Nephron (organoid): Measurements from ENCODE around the gene VEGFD.

ENCODE experiments used
- H3K27ac Mint-ChIP-seq, 3 experiments: 2 replicates each; pipeline ENCODE4 v1.8.0; 2020; ENCODE audit warnings: mixed read lengths in 3 of 3, mild to moderate bottlenecking in 2 of 3, moderate library complexity in 1 of 3
- H3K27me3 Mint-ChIP-seq: 2 replicates; pipeline ENCODE4 v1.8.0; 2021; ENCODE audit warnings: low read depth, mild to moderate bottlenecking, moderate library complexity, mixed read lengths
- H3K36me3 Mint-ChIP-seq: 2 replicates; pipeline ENCODE4 v1.8.0; 2020; ENCODE audit warnings: low read depth, mixed read lengths
- H3K4me1 Mint-ChIP-seq: 2 replicates; pipeline ENCODE4 v1.8.0; 2020; ENCODE audit warnings: mixed read lengths
- H3K4me3 Mint-ChIP-seq, 3 experiments: 2 replicates each; pipeline ENCODE4 v1.8.0; 2020; ENCODE audit warnings: mild to moderate bottlenecking in 3 of 3, mixed read lengths in 3 of 3, moderate library complexity in 2 of 3
- H3K9me3 Mint-ChIP-seq: 2 replicates; pipeline ENCODE4 v1.8.0; 2020; ENCODE audit warnings: mixed read lengths
- TF ChIP-seq, protein P1 (sequence below), 3 experiments: fragments of 200-600 bp; sonication (generic); IDR thresholded peaks; one replicate each; pipeline ENCODE4 v1.5.0; 2021; ENCODE audit warnings: antibody characterized with exemption in 3 of 3; ENCODE audit not compliant: unreplicated experiment in 3 of 3

Gene VEGFD

DNA sequence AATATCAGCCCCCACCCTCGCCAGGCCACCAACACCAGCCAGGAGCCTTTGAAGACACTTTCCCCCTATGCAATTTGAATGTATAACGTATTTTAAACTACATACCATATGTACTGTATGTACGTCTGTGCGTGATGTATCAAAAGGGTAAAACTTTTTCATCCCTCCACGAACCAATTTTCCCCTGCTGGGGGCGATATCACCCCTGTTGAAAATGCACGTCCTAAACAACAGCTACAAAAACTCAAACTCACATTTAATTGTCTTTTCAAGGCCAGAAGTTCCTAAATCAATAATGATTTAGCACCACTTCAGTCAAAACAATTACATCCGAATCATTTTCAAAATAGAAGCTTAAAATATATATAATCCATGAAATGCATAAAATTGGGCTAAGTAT is 1.4 kb downstream of the VEGFD start:
- peak overlapping the region in 1 of 3 experiments; percentile 15 for H3K27ac Mint-ChIP-seq
- H3K4me1 Mint-ChIP-seq: peaks cover 25% of the 10 kb centered on the region
- peak overlapping the region in 2 of 3 experiments; percentile 10 to 74 for H3K4me3 Mint-ChIP-seq
- no peaks in the 10 kb centered on the region for H3K9me3 Mint-ChIP-seq
- H3K27me3 Mint-ChIP-seq: no peaks in the 10 kb centered on the region
- TF ChIP-seq, protein P1, sequence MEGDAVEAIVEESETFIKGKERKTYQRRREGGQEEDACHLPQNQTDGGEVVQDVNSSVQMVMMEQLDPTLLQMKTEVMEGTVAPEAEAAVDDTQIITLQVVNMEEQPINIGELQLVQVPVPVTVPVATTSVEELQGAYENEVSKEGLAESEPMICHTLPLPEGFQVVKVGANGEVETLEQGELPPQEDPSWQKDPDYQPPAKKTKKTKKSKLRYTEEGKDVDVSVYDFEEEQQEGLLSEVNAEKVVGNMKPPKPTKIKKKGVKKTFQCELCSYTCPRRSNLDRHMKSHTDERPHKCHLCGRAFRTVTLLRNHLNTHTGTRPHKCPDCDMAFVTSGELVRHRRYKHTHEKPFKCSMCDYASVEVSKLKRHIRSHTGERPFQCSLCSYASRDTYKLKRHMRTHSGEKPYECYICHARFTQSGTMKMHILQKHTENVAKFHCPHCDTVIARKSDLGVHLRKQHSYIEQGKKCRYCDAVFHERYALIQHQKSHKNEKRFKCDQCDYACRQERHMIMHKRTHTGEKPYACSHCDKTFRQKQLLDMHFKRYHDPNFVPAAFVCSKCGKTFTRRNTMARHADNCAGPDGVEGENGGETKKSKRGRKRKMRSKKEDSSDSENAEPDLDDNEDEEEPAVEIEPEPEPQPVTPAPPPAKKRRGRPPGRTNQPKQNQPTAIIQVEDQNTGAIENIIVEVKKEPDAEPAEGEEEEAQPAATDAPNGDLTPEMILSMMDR (IDR thresholded peaks at IDR 0.05; ENCODE audit: unreplicated experiment in 3 of 3): peak in 1 of 3 experiments; percentile 11
- no peaks in the 10 kb centered on the region for H3K36me3 Mint-ChIP-seq

DNA sequence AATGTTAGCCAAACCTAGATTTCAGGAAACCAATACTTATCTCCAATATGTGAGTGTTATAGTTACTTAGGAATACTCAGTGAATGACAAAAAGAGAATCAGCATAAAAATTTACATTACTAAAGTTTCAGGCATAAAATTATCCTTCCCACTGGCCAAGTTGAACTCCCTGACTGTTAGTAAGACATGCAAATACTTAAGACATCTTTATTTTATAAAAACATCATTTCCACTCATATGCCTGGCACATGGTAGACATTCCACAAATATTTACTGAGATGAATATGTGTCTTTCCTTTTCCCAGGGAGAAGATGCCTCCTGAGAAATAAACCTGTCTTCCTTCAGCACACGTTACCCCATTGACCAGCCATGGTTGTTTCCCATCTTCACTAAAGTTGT is 7.3 kb downstream of the VEGFD start:
- H3K27ac Mint-ChIP-seq: no peak overlapping the region
- no peak overlapping the region for H3K4me3 Mint-ChIP-seq
- no peaks in the 10 kb centered on the region for H3K27me3 Mint-ChIP-seq
- no peaks in the 10 kb centered on the region for H3K4me1 Mint-ChIP-seq
- TF ChIP-seq, protein P1 (IDR thresholded peaks at IDR 0.05; ENCODE audit: unreplicated experiment in 3 of 3): no peak
- H3K9me3 Mint-ChIP-seq: no peaks in the 10 kb centered on the region
- H3K36me3 Mint-ChIP-seq: no peaks in the 10 kb centered on the region

DNA sequence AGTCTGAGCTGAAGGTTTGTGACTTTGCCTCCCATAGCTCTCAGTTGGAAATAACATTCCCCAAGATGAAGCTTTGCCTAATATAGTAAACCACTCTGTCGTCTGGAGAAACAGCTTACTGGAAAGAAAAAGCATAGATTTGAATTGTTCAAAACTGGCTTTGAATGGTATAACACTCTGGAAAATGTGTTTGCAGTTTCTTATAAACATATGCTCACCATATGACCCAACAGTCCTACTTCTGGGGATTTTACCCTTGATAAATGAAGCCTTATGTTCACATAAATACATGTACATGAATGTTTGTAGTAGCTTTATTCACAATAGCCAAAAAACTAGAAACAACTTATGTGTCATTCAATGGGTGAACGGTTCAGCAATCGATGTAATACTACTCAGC is 10.2 kb downstream of the VEGFD start:
- H3K27me3 Mint-ChIP-seq: no peaks in the 10 kb centered on the region
- no peak overlapping the region for H3K27ac Mint-ChIP-seq
- no peaks in the 10 kb centered on the region for H3K9me3 Mint-ChIP-seq
- TF ChIP-seq, protein P1 (IDR thresholded peaks at IDR 0.05; ENCODE audit: unreplicated experiment in 3 of 3): no peak
- H3K4me3 Mint-ChIP-seq: no peak overlapping the region
- H3K36me3 Mint-ChIP-seq: no peaks in the 10 kb centered on the region
- no peaks in the 10 kb centered on the region for H3K4me1 Mint-ChIP-seq

DNA sequence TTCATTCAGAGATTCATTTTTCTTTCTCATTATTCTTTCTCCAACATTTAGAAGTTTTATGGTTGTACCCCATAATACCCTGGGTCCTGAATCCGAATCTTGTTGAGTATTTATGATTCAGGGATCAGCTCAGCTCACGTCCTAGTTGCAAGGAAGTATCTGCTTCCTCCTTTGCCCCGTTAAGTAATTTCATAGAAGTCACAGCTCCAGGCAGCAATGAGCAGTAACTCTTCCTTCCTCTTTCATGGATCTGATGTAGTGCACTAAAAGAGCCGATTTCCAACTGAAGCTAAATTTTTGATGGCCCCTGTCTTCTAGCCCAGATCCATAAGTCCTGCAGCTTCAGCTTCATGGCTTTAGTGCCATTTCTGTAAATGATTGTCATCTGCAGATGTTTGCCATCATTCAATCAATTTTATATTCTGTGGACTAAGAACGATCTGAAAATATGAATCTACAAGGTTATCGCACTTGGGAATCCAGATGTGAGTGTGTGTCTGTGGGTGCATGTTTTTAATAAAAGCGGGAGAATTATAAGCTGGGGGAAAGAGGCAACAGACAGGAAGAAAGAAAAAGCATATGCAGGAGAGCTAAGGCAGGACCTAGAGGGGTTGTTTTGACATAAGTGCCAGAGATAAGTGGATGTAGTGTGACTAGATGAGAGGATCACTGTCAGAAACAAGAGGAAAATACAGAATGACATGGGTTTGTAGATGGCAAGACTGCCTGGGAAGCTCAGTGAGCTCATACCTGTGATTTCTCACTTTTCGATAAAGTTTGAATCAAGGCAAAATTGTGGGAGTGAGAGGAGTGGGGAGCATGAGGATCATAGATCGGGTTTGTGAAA is 17.5 kb downstream of the VEGFD start:
- no peak overlapping the region for H3K27ac Mint-ChIP-seq
- TF ChIP-seq, protein P1 (IDR thresholded peaks at IDR 0.05; ENCODE audit: unreplicated experiment in 3 of 3): no peak
- H3K9me3 Mint-ChIP-seq: no peaks in the 10 kb centered on the region

DNA sequence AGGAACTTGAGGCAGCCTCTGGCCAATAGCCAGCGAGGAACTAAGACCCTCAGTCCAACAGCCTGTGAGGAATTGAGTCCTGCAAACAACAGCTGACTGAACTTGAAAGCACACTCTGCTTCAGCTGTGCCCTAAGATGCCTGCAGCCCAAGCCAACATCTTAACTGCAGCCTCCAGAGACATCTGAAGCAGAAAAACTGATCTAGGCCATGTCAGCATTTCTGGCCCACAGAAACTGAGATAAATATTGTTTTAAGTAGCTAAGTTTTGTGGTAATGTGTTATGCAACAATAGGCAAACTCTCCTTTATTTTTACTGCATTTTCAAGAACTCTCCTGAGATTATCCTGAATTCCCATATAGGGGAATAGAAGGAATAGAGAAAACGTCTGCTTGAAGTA is 24.5 kb downstream of the VEGFD start:
- no peaks in the 10 kb centered on the region for H3K27me3 Mint-ChIP-seq
- no peak overlapping the region for H3K4me3 Mint-ChIP-seq
- peaks cover 8% of the 10 kb centered on the region for H3K36me3 Mint-ChIP-seq
- no peaks in the 10 kb centered on the region for H3K9me3 Mint-ChIP-seq
- TF ChIP-seq, protein P1 (IDR thresholded peaks at IDR 0.05; ENCODE audit: unreplicated experiment in 3 of 3): no peak
- H3K27ac Mint-ChIP-seq: no peak overlapping the region
- no peaks in the 10 kb centered on the region for H3K4me1 Mint-ChIP-seq

More for the DNA sequence above, 17.5 kb downstream of the VEGFD start:
- no peak overlapping the region for H3K4me3 Mint-ChIP-seq
- no peaks in the 10 kb centered on the region for H3K36me3 Mint-ChIP-seq
- H3K4me1 Mint-ChIP-seq: no peaks in the 10 kb centered on the region
- no peaks in the 10 kb centered on the region for H3K27me3 Mint-ChIP-seq

DNA sequence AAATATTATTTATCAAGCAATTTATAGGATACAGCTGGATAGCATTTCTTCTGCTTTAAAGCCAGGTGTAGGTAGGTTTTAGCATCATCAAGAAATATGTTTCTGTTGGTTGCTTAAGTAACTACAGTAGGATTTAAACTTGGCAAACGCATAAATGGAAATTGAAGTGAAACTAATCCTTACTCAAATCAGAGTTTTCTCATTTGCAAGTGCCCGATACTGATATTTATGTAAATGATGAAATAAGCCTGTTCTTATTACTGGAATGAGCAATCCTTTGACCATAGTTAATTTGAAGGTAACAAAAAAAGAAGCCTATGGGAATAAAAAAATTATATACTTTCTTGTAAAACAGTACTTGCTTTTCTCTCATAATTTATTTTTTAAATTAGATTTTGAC is 25.7 kb downstream of the VEGFD start:
- peaks cover 8% of the 10 kb centered on the region for H3K36me3 Mint-ChIP-seq
- no peaks in the 10 kb centered on the region for H3K4me1 Mint-ChIP-seq
- TF ChIP-seq, protein P1 (IDR thresholded peaks at IDR 0.05; ENCODE audit: unreplicated experiment in 3 of 3): no peak
- no peaks in the 10 kb centered on the region for H3K9me3 Mint-ChIP-seq
- no peak overlapping the region for H3K27ac Mint-ChIP-seq
- H3K27me3 Mint-ChIP-seq: no peaks in the 10 kb centered on the region
- H3K4me3 Mint-ChIP-seq: no peak overlapping the region
